CD4-positive, alpha-beta memory T cell (primary cell): ENCODE results near the gene SPRN. TPM values are rescaled to one million over a fixed set of nuclear protein-coding genes. Genes with fewer than 3 reads are reported as not detected.

Source experiments
- CTCF ChIA-PET: fragments of 350-600 bp; sonication (Branson Sonifier 250); formaldehyde crosslinking; loops from one replicate; lab custom pipeline; 2021; ENCODE audit warnings: inconsistent platforms; ENCODE audit not compliant: partially characterized antibody; lab: Charles Lee
- POLR2A ChIA-PET: fragments of 350-600 bp; sonication (Branson Sonifier 250); formaldehyde crosslinking; loops from one replicate; lab custom pipeline; 2021; ENCODE audit not compliant: partially characterized antibody; lab: Charles Lee
- DNase-seq, 5 donors: peaks; one replicate each; pipeline versions ENCODE4 v3.0.0 to v3.0.0-alpha.2; 2020 to 2022; ENCODE audit warnings: mixed read lengths in 1 of 5
- H3K27ac ChIP-seq: one replicate; pipeline ENCODE4 v1.7.0; 2013; ENCODE audit warnings: low read depth, low read length
- H3K27me3 ChIP-seq: 2 replicates; pipeline ENCODE4 v1.7.0; 2013; ENCODE audit warnings: mild to moderate bottlenecking, low read length, moderate library complexity; ENCODE audit not compliant: insufficient read depth
- H3K36me3 ChIP-seq: 2 replicates; pipeline ENCODE4 v1.7.0; 2013; ENCODE audit warnings: mild to moderate bottlenecking, low read length, moderate library complexity; ENCODE audit not compliant: insufficient read depth
- H3K4me1 ChIP-seq: 2 replicates; pipeline ENCODE4 v1.7.0; 2013; ENCODE audit warnings: mild to moderate bottlenecking, low read length, moderate library complexity; ENCODE audit not compliant: insufficient read depth
- H3K4me3 ChIP-seq, 2 donors: one replicate each; pipeline ENCODE4 v1.7.0; 2013; ENCODE audit warnings: low read length in 2 of 2, mild to moderate bottlenecking in 1 of 2
- H3K9me3 ChIP-seq, 2 donors: one replicate each; pipeline ENCODE4 v1.7.0; 2013; ENCODE audit warnings: low read length in 2 of 2, control low read depth in 1 of 2; ENCODE audit not compliant: control insufficient read depth in 1 of 2
- H3K27ac Mint-ChIP-seq, 7 donors: one replicate each; pipeline ENCODE4 v1.8.0; 2020 to 2021; ENCODE audit warnings: mixed read lengths in 7 of 7, mild to moderate bottlenecking in 6 of 7, inconsistent platforms in 3 of 7, moderate library complexity in 3 of 7
- H3K27me3 Mint-ChIP-seq, 2 donors: one replicate each; pipeline ENCODE4 v1.8.0; 2020 to 2021; ENCODE audit warnings: mixed read lengths in 2 of 2
- H3K36me3 Mint-ChIP-seq, 2 donors: one replicate each; pipeline ENCODE4 v1.8.0; 2020 to 2021; ENCODE audit warnings: mixed read lengths in 2 of 2, inconsistent platforms in 1 of 2, mild to moderate bottlenecking in 1 of 2
- H3K4me1 Mint-ChIP-seq, 4 donors: one replicate each; pipeline ENCODE4 v1.8.0; 2020 to 2021; ENCODE audit warnings: mixed read lengths in 4 of 4, mild to moderate bottlenecking in 1 of 4
- H3K4me3 Mint-ChIP-seq, 8 donors: one replicate each; pipeline ENCODE4 v1.8.0; 2020 to 2021; ENCODE audit warnings: mixed read lengths in 8 of 8, mild to moderate bottlenecking in 7 of 8, moderate library complexity in 6 of 8, inconsistent platforms in 3 of 8
- H3K9me3 Mint-ChIP-seq, 8 donors: one replicate each; pipeline ENCODE4 v1.8.0; 2020 to 2021; ENCODE audit warnings: mixed read lengths in 8 of 8, mild to moderate bottlenecking in 5 of 8, inconsistent platforms in 3 of 8, moderate library complexity in 1 of 8
- intact Hi-C: fragments of 100-400 bp; cut with micrococcal nuclease; formaldehyde crosslinking; loops from one replicate; pipeline ENCODE4 v1.15.1; 2023
- polyA plus RNA-seq, 2 donors: library from polyadenylated mRNA; unstranded; fragments of 300-500 nt; fragmentation: Illumina TruSeq; gene quantifications; one replicate each; pipeline ENCODE4 v1.2.3, GENCODE V29; 2021
- total RNA-seq, 2 experiments: library from RNA; stranded (reverse); gene quantifications; one replicate each; pipeline ENCODE4 v1.2.3, GENCODE V29; 2021

Gene SPRN
- total and polyA plus RNA-seq, 4 experiments from 2014 or later = 0.14 to 0.26 TPM; not detected in 2

DNA sequence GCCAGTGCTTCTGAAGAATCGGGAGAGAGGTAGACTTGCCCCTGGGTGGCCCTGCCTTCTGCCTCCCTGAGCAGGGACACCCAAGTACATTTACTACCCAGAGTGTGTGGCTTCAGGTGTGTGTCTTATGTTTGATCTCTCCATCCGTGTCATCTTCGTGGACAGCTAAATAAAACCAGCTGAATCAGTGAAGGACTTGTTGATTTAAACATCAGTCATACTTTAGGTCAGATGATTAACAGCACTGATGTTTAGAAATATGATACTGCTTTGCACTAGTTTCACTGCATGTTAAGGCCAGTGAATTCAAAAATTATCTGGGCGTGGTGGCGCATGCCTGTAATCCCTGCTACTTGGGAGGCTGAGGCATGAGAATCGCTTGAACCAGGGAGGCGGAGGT is 26.5 kb downstream of the SPRN start:
- Histone ChIP-seq H3K4me3 (no peak overlapping the region), H3K27me3 (no peaks in the 10 kb centered on the region), H3K36me3 (peaks cover 35% of the 10 kb centered on the region), H3K27ac (no peak overlapping the region), H3K4me1 (peaks cover 40% of the 10 kb centered on the region), H3K9me3 (no peaks in the 10 kb centered on the region)
- Mint-ChIP-seq H3K27ac (no peak overlapping the region), H3K4me3 (peak overlapping the region in 1 of 8 donors; percentile 45), H3K4me1 (peaks cover 21 to 61% (median 33%) of the 10 kb centered on the region in 4 donors), H3K9me3 (no peaks in the 10 kb centered on the region), H3K27me3 (no peaks in the 10 kb centered on the region), H3K36me3 (peaks cover 28 to 49% of the 10 kb centered on the region in 2 donors)
- no peak for DNase-seq
- ChIA-PET POLR2A (interaction anchor here (1.2 kb wide), 1 partner anchor 8 kb away, joined by 5 read pairs; no protein-coding TSS in a partner anchor), CTCF (interaction anchor here (2.9 kb wide), 1 partner anchor 68 kb away, joined by 12 read pairs; no protein-coding TSS in a partner anchor)
- intact Hi-C loops = no loop called here

DNA sequence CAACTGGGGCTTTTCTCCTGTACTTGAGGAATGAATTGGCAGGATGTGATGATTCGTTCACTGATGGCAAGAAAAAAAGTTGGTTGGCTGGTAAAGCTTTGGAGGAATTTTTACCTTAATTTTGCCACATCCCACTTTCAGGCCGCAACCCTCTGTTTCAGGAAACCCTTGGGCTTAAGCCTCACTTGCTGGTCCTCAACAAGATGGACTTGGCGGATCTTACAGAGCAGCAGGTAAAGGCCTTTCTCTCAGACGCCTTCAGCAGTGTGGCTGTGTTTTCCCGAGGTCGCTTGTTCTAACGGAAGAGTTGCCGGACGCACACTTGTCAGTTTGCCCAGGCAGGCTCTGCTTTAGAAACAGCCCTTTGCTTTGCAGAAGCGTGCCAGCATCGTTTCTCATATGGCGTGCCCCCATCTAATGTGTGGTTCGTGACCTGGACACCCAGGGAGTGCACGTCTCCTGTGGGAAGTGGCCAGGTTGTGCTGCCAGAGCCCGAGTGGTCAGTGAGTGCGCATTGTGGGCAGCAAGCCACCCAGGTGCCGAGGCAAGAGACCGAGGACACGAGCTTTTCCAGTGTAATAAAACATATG is 28.3 kb downstream of the SPRN start:
- CTCF ChIA-PET = interaction anchor here (1.7 kb wide), 1 partner anchor 67 kb away, joined by 6 read pairs; no protein-coding TSS in a partner anchor
- no peaks in the 10 kb centered on the region for H3K9me3 ChIP-seq
- Mint-ChIP-seq H3K36me3 (peaks cover 18 to 36% of the 10 kb centered on the region in 2 donors), H3K4me1 (peaks cover 19 to 64% (median 36%) of the 10 kb centered on the region in 4 donors), H3K27ac (peak overlapping the region in 2 of 7 donors; percentile 17 to 88), H3K9me3 (no peaks in the 10 kb centered on the region), H3K27me3 (no peaks in the 10 kb centered on the region), H3K4me3 (peak overlapping the region in 3 of 8 donors; percentile 12 to 89 (median 22))
- no peaks in the 10 kb centered on the region for H3K27me3 ChIP-seq
- POLR2A ChIA-PET = interaction anchor here (0.8 kb wide), 1 partner anchor 66 kb away, joined by 3 read pairs; no protein-coding TSS in a partner anchor
- no peak for DNase-seq
- H3K4me3 ChIP-seq = no peak overlapping the region
- H3K36me3 ChIP-seq = peaks cover 32% of the 10 kb centered on the region
- H3K27ac ChIP-seq = no peak overlapping the region
- H3K4me1 ChIP-seq = peaks cover 52% of the 10 kb centered on the region
- intact Hi-C loops = no loop called here

GRCh38 chr10:133394801-133395221 is 29.6 kb downstream of the SPRN start:
- Histone ChIP-seq H3K4me1 (peaks cover 54% of the 10 kb centered on the region), H3K36me3 (peaks cover 26% of the 10 kb centered on the region), H3K27me3 (no peaks in the 10 kb centered on the region), H3K9me3 (no peaks in the 10 kb centered on the region), H3K27ac (peak overlapping the region; percentile 78), H3K4me3 (peak overlapping the region; percentile 69 to 89)
- Mint-ChIP-seq H3K4me3 (peak overlapping the region; percentile 88 to 95 (median 90)), H3K36me3 (peaks cover 12 to 30% of the 10 kb centered on the region in 2 donors), H3K27ac (peak overlapping the region; percentile 80 to 94 (median 88)), H3K4me1 (peaks cover 26 to 66% (median 41%) of the 10 kb centered on the region in 4 donors), H3K27me3 (no peaks in the 10 kb centered on the region), H3K9me3 (peaks cover 0 to 2% (median 0%) of the 10 kb centered on the region in 8 donors)
- DNase-seq = no peak
- ChIA-PET CTCF (interaction anchor here (1.7 kb wide), 1 partner anchor 65 kb away, joined by 6 read pairs; no protein-coding TSS in a partner anchor), POLR2A (no interaction called here)
- intact Hi-C loops = loop anchor here (1.0 to 5.0 kb wide), 6 partner anchors 17 to 133 kb away; partner anchors contain the start of genes ECHS1, FUOM, TUBGCP2 and ZNF511

GRCh38 chr10:133394064-133394663 is 30.3 kb downstream of the SPRN start, which contains the start of gene MTG1:
Gene MTG1 (plus strand): TSS chr10:133394157. CDS start chr10:133394221, 64 bp downstream.
- H3K4me1 ChIP-seq = peaks cover 60% of the 10 kb centered on the region
- H3K36me3 ChIP-seq = peaks cover 22% of the 10 kb centered on the region
- peak within 1 kb of the TSS; percentile 83 to 94 (median 88) for H3K27ac Mint-ChIP-seq
- H3K4me3 Mint-ChIP-seq = peak within 1 kb of the TSS; percentile 88 to 95 (median 90)
- H3K9me3 ChIP-seq = no peaks in the 10 kb centered on the region
- intact Hi-C loops = loop anchor here (1.0 to 5.0 kb wide), 6 partner anchors 16 to 132 kb away; partner anchors contain the start of genes ECHS1, FUOM, TUBGCP2 and ZNF511
- peak; percentile 85 to 93 (median 89) for DNase-seq
- H3K36me3 Mint-ChIP-seq = peaks cover 12 to 28% of the 10 kb centered on the region in 2 donors
- ChIA-PET CTCF (interaction anchor here (1.2 kb wide), 1 partner anchor 44 kb away, joined by 3 read pairs; no protein-coding TSS in a partner anchor), POLR2A (interaction anchor here (0.5 to 2.6 kb wide), 2 partner anchors 59 to 64 kb away, joined by 3 to 13 read pairs; partner anchors contain the start of gene CALY)
- no peaks in the 10 kb centered on the region for H3K27me3 ChIP-seq
- peaks cover 0 to 2% (median 0%) of the 10 kb centered on the region in 8 donors for H3K9me3 Mint-ChIP-seq
- H3K4me1 Mint-ChIP-seq = peaks cover 28 to 65% (median 44%) of the 10 kb centered on the region in 4 donors
- peak within 1 kb of the TSS; percentile 69 to 89 for H3K4me3 ChIP-seq
- H3K27me3 Mint-ChIP-seq = no peaks in the 10 kb centered on the region
- H3K27ac ChIP-seq = peak within 1 kb of the TSS; percentile 78

DNA sequence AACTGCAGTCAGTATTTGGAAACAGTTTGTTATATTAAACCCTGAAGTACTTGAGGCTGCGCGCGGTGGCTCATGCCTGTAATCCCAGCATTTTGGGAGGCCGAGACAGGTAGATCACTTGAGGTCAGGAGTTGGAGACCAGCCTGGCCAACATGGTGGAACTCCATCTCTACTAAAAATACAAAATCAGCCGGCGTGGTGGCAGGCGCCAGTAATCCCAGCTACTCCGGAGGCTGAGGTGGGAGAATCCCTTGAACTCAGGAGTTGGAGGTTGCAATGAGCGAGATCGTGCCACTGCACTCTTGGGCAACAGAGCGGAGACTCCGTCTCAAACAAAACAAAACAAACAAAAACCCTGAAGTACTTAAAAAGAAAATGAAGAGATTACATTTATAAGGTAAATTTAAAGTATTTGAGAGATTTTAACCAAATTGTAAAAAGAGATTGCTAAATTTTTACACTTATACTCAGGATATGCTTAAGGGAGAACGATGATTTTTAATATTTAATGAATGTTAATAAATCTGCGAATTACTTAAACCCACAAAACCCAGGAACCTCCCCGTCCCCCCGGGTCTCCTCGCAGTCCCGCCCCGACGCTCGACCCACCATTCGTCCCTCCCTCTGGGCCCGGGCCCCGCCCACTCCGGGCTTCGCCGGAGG is 30.9 kb downstream of the SPRN start:
- H3K4me3 Mint-ChIP-seq = peak overlapping the region; percentile 73 to 95 (median 90)
- H3K4me1 Mint-ChIP-seq = peaks cover 32 to 71% (median 50%) of the 10 kb centered on the region in 4 donors
- POLR2A ChIA-PET = interaction anchor here (0.5 to 2.6 kb wide), 3 partner anchors 20 to 63 kb away, joined by 3 to 13 read pairs (median 3); partner anchors contain the start of gene CALY
- Histone ChIP-seq H3K27me3 (no peaks in the 10 kb centered on the region), H3K9me3 (no peaks in the 10 kb centered on the region), H3K36me3 (peaks cover 16% of the 10 kb centered on the region), H3K4me3 (peak overlapping the region in 1 of 2 donors; percentile 89), H3K27ac (peak overlapping the region; percentile 78), H3K4me1 (peaks cover 67% of the 10 kb centered on the region)
- H3K36me3 Mint-ChIP-seq = peaks cover 12 to 29% of the 10 kb centered on the region in 2 donors
- intact Hi-C loops = loop anchor here (1.0 to 5.0 kb wide), 6 partner anchors 15 to 131 kb away; partner anchors contain the start of genes ECHS1, FUOM, TUBGCP2 and ZNF511
- DNase-seq = no peak
- H3K27ac Mint-ChIP-seq = peak overlapping the region; percentile 57 to 88 (median 77)
- H3K9me3 Mint-ChIP-seq = peaks cover 0 to 2% (median 0%) of the 10 kb centered on the region in 8 donors
- CTCF ChIA-PET = interaction anchor here (1.1 to 1.2 kb wide), 2 partner anchors 45 to 64 kb away, joined by 3 read pairs; no protein-coding TSS in a partner anchor
- H3K27me3 Mint-ChIP-seq = no peaks in the 10 kb centered on the region

DNA sequence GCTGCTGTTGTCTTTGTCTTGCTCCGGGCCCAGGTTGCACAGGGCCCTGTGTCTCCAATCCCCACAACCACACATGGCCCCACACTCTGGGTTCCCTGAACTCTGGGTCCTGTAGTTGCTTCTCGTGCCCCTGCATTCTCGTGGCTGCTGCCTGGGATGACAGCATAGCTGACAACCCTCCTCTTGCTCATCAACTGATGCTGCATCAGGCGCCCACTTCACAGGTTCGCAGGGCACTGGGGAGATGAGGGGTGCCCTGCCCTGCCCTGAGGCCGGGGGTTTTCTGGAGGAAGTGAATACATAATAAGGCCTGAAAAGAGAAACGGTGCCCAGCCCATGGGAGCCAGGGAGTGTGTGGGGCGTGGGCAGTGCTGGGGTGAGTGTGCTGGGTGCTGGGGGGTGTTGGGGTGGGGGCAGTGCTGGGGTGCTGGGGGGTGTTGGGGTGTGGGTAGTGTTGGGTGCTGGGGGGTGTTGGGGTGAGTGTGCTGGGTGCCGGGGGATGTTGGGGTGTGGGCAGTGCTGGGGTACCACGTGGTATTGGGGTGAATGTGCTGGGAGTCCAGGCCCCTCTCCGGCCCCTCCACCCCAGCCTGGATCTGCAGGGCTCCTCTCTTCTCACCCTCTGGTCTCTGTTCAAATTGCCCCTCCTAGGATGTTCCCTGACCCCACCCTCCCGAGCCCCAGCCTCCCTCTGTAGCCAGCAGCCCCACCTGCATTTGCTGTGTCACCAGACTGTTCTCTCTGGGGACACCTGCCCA is 32.5 kb downstream of the SPRN start:
- H3K4me1 ChIP-seq = peaks cover 71% of the 10 kb centered on the region
- Mint-ChIP-seq H3K4me3 (peak overlapping the region in 2 of 8 donors; percentile 42 to 49), H3K27ac (peak overlapping the region; percentile 32 to 98 (median 81)), H3K36me3 (peaks cover 1 to 20% of the 10 kb centered on the region in 2 donors), H3K4me1 (peaks cover 29 to 65% (median 50%) of the 10 kb centered on the region in 4 donors), H3K27me3 (no peaks in the 10 kb centered on the region), H3K9me3 (peaks cover 0 to 2% (median 0%) of the 10 kb centered on the region in 8 donors)
- H3K27me3 ChIP-seq = no peaks in the 10 kb centered on the region
- H3K9me3 ChIP-seq = no peaks in the 10 kb centered on the region
- CTCF ChIA-PET = interaction anchor here (1.9 to 2.9 kb wide), 2 partner anchors 46 to 62 kb away, joined by 6 to 26 read pairs; no protein-coding TSS in a partner anchor
- POLR2A ChIA-PET = interaction anchor here (1.0 to 5.2 kb wide), 4 partner anchors 13 to 56 kb away, joined by 3 to 68 read pairs (median 26); partner anchors contain the start of genes CALY, FUOM and PAOX
- H3K36me3 ChIP-seq = peaks cover 9% of the 10 kb centered on the region
- H3K4me3 ChIP-seq = no peak overlapping the region
- intact Hi-C loops = loop anchor here (5.0 kb wide), 2 partner anchors 35 to 130 kb away; partner anchors contain the start of gene FUOM
- DNase-seq = peak in 1 of 5 donors; percentile 59
- H3K27ac ChIP-seq = peak overlapping the region; percentile 50
